ENCODE data around the gene FAM8A1. TPM values are rescaled to one million over a fixed set of nuclear protein-coding genes. Genes with fewer than 3 reads are reported as not detected.

FAM8A1 gene
- total and polyA plus RNA-seq, 9 of the 15 experiments (the other 6 are each of a cell fraction or from before 2014, with no cell fraction given), result 4.9 to 23.6 (median 14.2) TPM

GRCh38 chr6:17574866-17575560, 25.1 kb upstream of the FAM8A1 start (continued):
- TF ChIP-seq ARID3B (CRISPR knock-in tag; IDR thresholded peaks at IDR 0.05; ENCODE audit: borderline replicate concordance) (no peak), SMAD2 (IDR thresholded peaks at IDR 0.05; ENCODE audit: low read depth, low read length) (no peak)

DNA sequence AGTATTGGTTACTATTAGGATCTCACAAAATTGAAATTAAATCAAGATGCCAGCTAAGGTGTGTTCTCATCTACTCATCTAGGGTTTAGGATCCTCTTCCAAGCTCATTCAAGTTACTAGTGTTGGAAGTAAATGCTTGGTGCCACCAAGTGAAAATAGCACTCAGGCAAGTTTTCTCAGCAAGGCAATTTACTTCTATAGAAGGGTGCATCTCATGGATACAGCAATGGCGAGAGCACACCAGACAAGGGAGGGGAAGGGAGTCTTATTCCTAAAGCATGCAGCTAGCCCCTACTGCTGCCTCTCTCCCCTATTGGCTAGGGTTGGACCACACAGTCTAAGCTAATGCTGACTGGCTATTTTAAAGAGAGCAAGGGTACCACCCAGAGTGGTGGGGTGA, 23.0 kb upstream of the FAM8A1 start:
- no peak for DNase-seq (ENCODE audit: extremely low read depth in 1 of 4, low spot score in 3 of 4)
- 0% methylated on average over 1 of the region's 1 CpG for whole genome bisulfite sequencing (ENCODE audit: insufficient coverage, low coverage, missing lambda C conversion rate)
- no peak for TF ChIP-seq XRCC5 (IDR thresholded peaks at IDR 0.05; ENCODE audit: low read depth, low read length)
- TF ChIP-seq ZNF316 (IDR thresholded peaks at IDR 0.05), result 0 out of 2 replicates have a peak, but pooled peaks have one; percentile 8
- TF ChIP-seq ZNF184 (CRISPR knock-in tag; IDR thresholded peaks at IDR 0.05), result peak; percentile 66
- 0 out of 2 replicates have a peak, but pooled peaks have one; percentile 27 for TF ChIP-seq XRCC3 (IDR thresholded peaks at IDR 0.05)
- TF ChIP-seq CBX5 (IDR thresholded peaks at IDR 0.05; ENCODE audit: borderline replicate concordance, low read depth), result 0 out of 2 replicates have a peak, but pooled peaks have one; percentile 56
- TF ChIP-seq, protein P1, sequence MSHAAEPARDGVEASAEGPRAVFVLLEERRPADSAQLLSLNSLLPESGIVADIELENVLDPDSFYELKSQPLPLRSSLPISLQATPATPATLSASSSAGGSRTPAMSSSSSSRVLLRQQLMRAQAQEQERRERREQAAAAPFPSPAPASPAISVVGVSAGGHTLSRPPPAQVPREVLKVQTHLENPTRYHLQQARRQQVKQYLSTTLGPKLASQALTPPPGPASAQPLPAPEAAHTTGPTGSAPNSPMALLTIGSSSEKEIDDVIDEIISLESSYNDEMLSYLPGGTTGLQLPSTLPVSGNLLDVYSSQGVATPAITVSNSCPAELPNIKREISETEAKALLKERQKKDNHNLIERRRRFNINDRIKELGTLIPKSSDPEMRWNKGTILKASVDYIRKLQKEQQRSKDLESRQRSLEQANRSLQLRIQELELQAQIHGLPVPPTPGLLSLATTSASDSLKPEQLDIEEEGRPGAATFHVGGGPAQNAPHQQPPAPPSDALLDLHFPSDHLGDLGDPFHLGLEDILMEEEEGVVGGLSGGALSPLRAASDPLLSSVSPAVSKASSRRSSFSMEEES (CRISPR knock-in tag; IDR thresholded peaks at IDR 0.05), result no peak
- TF ChIP-seq, protein P2, sequence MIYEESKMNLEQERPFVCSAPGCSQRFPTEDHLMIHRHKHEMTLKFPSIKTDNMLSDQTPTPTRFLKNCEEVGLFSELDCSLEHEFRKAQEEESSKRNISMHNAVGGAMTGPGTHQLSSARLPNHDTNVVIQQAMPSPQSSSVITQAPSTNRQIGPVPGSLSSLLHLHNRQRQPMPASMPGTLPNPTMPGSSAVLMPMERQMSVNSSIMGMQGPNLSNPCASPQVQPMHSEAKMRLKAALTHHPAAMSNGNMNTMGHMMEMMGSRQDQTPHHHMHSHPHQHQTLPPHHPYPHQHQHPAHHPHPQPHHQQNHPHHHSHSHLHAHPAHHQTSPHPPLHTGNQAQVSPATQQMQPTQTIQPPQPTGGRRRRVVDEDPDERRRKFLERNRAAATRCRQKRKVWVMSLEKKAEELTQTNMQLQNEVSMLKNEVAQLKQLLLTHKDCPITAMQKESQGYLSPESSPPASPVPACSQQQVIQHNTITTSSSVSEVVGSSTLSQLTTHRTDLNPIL (CRISPR knock-in tag; IDR thresholded peaks at IDR 0.05), result no peak
- TF ChIP-seq ZZZ3 (IDR thresholded peaks at IDR 0.05), result no peak
- TF ChIP-seq ZFP30 (CRISPR knock-in tag; IDR thresholded peaks at IDR 0.05; ENCODE audit: borderline replicate concordance), result no peak
- no peak for TF ChIP-seq ZNF512 (tag; IDR thresholded peaks at IDR 0.05)
- TF ChIP-seq LARP7 (IDR thresholded peaks at IDR 0.05), result no peak

More for the DNA sequence above, 23.0 kb upstream of the FAM8A1 start:
- H3K27ac ChIP-seq (ENCODE audit: extremely low read depth, low read depth, low read length), result no peak overlapping the region
- ChIA-PET POLR2A (no interaction called here), CTCF (ENCODE audit: low intra/inter-chr PET ratio) (no interaction called here)
- H2AFZ ChIP-seq (ENCODE audit: low read depth, low read length), result no peak overlapping the region
- BruUV-seq (replicated peaks), result no TSS peak
- intact Hi-C loops (cut with micrococcal nuclease), result no loop called here
- no peaks in the 10 kb centered on the region for H3K79me2 ChIP-seq (ENCODE audit: control insufficient read depth, insufficient read depth, low read length)
- no peaks in the 10 kb centered on the region for H4K20me1 ChIP-seq (replicated peaks; ENCODE audit: control insufficient read depth, insufficient read depth, low read length)
- H3K9me3 ChIP-seq (replicated peaks; ENCODE audit: control insufficient read depth, insufficient read depth, low read depth, low read length), result 0 out of 2 replicates have a peak, but pooled peaks cover 7% of the 10 kb centered on the region
- no peaks in the 10 kb centered on the region; a peak in 1 of 5 replicates for H3K4me1 ChIP-seq (replicated peaks in 1 of 2; ENCODE audit: control insufficient read depth in 2 of 2, insufficient read depth in 2 of 2, low read length in 2 of 2)
- no peak overlapping the region for H3K4me3 ChIP-seq
- FAIRE-seq, result no peak
- no peak overlapping the region for H3K9ac ChIP-seq (ENCODE audit: insufficient read depth in 1 of 2, low read depth in 2 of 2, low read length in 2 of 2)
- H3K9me1 ChIP-seq (ENCODE audit: control insufficient read depth, insufficient read depth, low read length), result no peaks in the 10 kb centered on the region
- in situ Hi-C loops (cut with MboI), result no loop called here
- ATAC-seq, result no peak
- H3K27me3 ChIP-seq (ENCODE audit: control insufficient read depth in 2 of 2, insufficient read depth in 2 of 2, low read length in 2 of 2), result no peaks in the 10 kb centered on the region
- H3K4me2 ChIP-seq (ENCODE audit: insufficient read depth, low read length), result no peak overlapping the region
- no peaks in the 10 kb centered on the region for H3K36me3 ChIP-seq (ENCODE audit: control insufficient read depth, insufficient read depth, low read length)

All from K562 (cell line).